Breast epithelium (tissue), 3 donors: ENCODE data around the gene PRKCE.
"Not testable (repeated sequence)": the region's sequence is repeated elsewhere in the genome, so short reads cannot be mapped to it uniquely, and the experiment has no call there.

ENCODE experiments used
- POLR2A ChIP-seq: fragments of 450-650 bp; IDR thresholded peaks from one replicate; pipeline ENCODE4 v1.6.1; 2016; ENCODE audit warnings: antibody characterized with exemption, mild to moderate bottlenecking, moderate library complexity
- POLR2AphosphoS5 ChIP-seq, 3 donors: sonication (generic); formaldehyde crosslinking; IDR thresholded peaks; one replicate each; pipeline ENCODE4 v1.6.1; 2017; ENCODE audit warnings: antibody characterized with exemption in 3 of 3
- TF ChIP-seq, protein P1 (sequence below), 3 donors: fragments of 450-650 bp; IDR thresholded peaks; one replicate each; pipeline ENCODE4 v1.5.1; 2016 to 2017; ENCODE audit warnings: antibody characterized with exemption in 3 of 3, mild to moderate bottlenecking in 3 of 3, moderate library complexity in 3 of 3

DNA sequence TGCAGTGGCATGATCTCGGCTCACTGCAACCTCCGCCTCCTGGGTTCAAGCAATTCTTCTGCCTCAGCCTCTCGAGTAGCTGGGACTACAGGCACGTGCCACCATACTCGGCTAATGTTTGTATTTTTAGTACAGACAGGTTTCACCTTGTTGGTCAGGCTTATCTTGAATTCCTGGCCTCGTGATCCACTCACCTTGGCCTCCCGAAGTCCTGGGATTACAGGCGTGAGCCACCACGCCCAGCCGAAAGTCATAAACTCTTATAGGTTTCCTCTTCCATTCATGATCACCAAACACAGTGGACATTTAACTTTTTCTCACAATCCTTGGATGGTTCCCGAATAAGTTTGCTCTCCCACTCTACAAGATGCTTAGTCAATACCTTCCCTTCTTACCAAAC lies 552.2 kb downstream of the PRKCE start:
- TF ChIP-seq, protein P1, sequence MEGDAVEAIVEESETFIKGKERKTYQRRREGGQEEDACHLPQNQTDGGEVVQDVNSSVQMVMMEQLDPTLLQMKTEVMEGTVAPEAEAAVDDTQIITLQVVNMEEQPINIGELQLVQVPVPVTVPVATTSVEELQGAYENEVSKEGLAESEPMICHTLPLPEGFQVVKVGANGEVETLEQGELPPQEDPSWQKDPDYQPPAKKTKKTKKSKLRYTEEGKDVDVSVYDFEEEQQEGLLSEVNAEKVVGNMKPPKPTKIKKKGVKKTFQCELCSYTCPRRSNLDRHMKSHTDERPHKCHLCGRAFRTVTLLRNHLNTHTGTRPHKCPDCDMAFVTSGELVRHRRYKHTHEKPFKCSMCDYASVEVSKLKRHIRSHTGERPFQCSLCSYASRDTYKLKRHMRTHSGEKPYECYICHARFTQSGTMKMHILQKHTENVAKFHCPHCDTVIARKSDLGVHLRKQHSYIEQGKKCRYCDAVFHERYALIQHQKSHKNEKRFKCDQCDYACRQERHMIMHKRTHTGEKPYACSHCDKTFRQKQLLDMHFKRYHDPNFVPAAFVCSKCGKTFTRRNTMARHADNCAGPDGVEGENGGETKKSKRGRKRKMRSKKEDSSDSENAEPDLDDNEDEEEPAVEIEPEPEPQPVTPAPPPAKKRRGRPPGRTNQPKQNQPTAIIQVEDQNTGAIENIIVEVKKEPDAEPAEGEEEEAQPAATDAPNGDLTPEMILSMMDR (IDR thresholded peaks at IDR 0.05) = not testable (repeated sequence)
- TF ChIP-seq POLR2A; POLR2AphosphoS5 (IDR thresholded peaks at IDR 0.05): not testable (repeated sequence)
